ENCODE results near the gene HGF.

Gene HGF

GRCh38 chr7:81685270-81685868 lies 84.5 kb downstream of the HGF start:
- no peak for DNase-seq (ENCODE audit: low read depth)
- TF ChIP-seq CTCF (IDR thresholded peaks at IDR 0.05; ENCODE audit: control insufficient read depth, extremely low read depth, insufficient read depth) = no peak
- no peak overlapping the region for H3K4me3 ChIP-seq (ENCODE audit: low read depth, low read length)

- H3K4me3 ChIP-seq (ENCODE audit: low read depth, low read length) = no peak overlapping the region
- no peak for DNase-seq (ENCODE audit: low read depth)
- no peak for TF ChIP-seq CTCF (IDR thresholded peaks at IDR 0.05; ENCODE audit: control insufficient read depth, extremely low read depth, insufficient read depth)
These were observed 85.2 kb downstream of the HGF start for GRCh38 chr7:81684514-81685269.

GRCh38 chr7:81684033-81684432 lies 85.8 kb downstream of the HGF start:
- TF ChIP-seq CTCF (IDR thresholded peaks at IDR 0.05; ENCODE audit: control insufficient read depth, extremely low read depth, insufficient read depth) = no peak
- DNase-seq (ENCODE audit: low read depth) = no peak
- H3K4me3 ChIP-seq (ENCODE audit: low read depth, low read length) = no peak overlapping the region

- no peak overlapping the region for H3K4me3 ChIP-seq (ENCODE audit: low read depth, low read length)
- TF ChIP-seq CTCF (IDR thresholded peaks at IDR 0.05; ENCODE audit: control insufficient read depth, extremely low read depth, insufficient read depth) = no peak
These were observed 87.0 kb downstream of the HGF start for GRCh38 chr7:81682873-81683272.

GRCh38 chr7:81680120-81680519 lies 89.7 kb downstream of the HGF start:
- no peak for DNase-seq (ENCODE audit: low read depth)
- no peak overlapping the region for H3K4me3 ChIP-seq (ENCODE audit: low read depth, low read length)
- no peak for TF ChIP-seq CTCF (IDR thresholded peaks at IDR 0.05; ENCODE audit: control insufficient read depth, extremely low read depth, insufficient read depth)

More at GRCh38 chr7:81682873-81683272, 87.0 kb downstream of the HGF start:
- no peak for DNase-seq (ENCODE audit: low read depth)

GRCh38 chr7:81676813-81677212 lies 93.0 kb downstream of the HGF start:
- no peak for TF ChIP-seq CTCF (IDR thresholded peaks at IDR 0.05; ENCODE audit: control insufficient read depth, extremely low read depth, insufficient read depth)
- no peak overlapping the region for H3K4me3 ChIP-seq (ENCODE audit: low read depth, low read length)
- DNase-seq (ENCODE audit: low read depth) = no peak
